ENCODE data around the gene HIGD1B. TPM values are rescaled to one million over a fixed set of nuclear protein-coding genes. Genes with fewer than 3 reads are reported as not detected.

Gene HIGD1B
- total and polyA plus RNA-seq, 2 of the 13 experiments (the other 11 are each of a cell fraction or from before 2014, with no cell fraction given) = not detected

- TF ChIP-seq SMC3 (IDR thresholded peaks at IDR 0.05; ENCODE audit: low read length) = no peak
- no peak for TF ChIP-seq ZIK1 (CRISPR knock-in tag; IDR thresholded peaks at IDR 0.05; ENCODE audit: borderline replicate concordance, low read depth)
- no peak for TF ChIP-seq RELA (CRISPR knock-in tag; IDR thresholded peaks at IDR 0.05)
- TF ChIP-seq ZNF746 (CRISPR knock-in tag; IDR thresholded peaks at IDR 0.05) = no peak
- no peak for TF ChIP-seq SUZ12 (IDR thresholded peaks at IDR 0.05; ENCODE audit: low read depth, low read length)
- TF ChIP-seq ZBED4 (CRISPR knock-in tag; IDR thresholded peaks at IDR 0.05; ENCODE audit: borderline replicate concordance) = no peak
- TF ChIP-seq ZNF274 (CRISPR knock-in tag; IDR thresholded peaks at IDR 0.05) = no peak
- no peak for TF ChIP-seq MTERF4 (CRISPR knock-in tag; IDR thresholded peaks at IDR 0.05)
- TF ChIP-seq HIC2 (CRISPR knock-in tag; IDR thresholded peaks at IDR 0.05; ENCODE audit: low read depth) = no peak
Observed at GRCh38 chr17:44830359-44831288, 17.1 kb upstream of the HIGD1B start (continued).

All from HepG2 (cell line).